ENCODE results near the gene PIK3R5.
"Not testable (repeated sequence)": the region's sequence is repeated elsewhere in the genome, so short reads cannot be mapped to it uniquely, and the experiment has no call there.

Gene PIK3R5

GRCh38 chr17:8965394-8966168, at the start of gene PIK3R5:
Gene PIK3R5, minus strand, starts transcription at chr17:8965707. Its CDS starts 54,213 bp downstream, at chr17:8911494.
- DNase-seq, result no peak

DNA sequence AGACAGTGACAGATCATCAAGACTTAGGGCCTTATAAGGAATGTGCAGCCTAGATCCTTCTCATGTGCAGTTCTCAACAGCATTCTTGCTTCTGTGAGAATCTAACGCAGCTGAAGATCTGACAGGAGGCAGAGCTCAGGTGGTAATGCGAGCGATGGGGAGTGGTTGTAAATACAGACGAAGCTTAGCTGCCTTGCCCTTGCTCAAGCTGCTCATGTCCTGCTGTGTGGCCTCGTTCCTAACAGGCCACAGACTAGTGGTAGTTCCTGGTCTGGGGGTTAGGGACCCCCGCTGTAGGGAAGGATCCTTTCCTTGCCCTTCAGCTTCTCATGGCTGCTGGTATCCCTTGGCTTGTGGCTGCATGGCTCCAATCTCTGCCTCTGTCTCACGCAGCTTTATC, 45.5 kb upstream of the PIK3R5 start:
- no peak for DNase-seq

DNA sequence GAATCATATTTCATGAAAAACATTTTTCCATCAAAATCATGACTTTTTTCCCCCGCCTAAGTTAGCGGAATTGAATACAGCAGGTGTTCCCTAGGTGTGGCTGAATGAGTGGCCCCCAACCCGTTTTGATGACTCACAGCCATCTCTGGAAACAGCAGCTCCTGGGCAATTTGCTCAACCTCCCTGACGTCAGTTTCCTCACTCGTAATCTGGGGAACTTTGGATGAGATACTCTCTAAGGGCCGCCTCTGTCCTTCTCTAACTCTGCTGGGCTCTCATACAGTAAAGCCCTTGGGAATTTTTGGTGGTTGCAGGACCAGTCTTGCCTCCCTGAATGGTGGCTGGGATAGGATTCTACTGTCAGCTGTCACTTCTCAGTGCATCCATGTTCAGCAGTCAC, 44.2 kb upstream of the PIK3R5 start:
- no peak for DNase-seq

GRCh38 chr17:9009096-9009495, 43.6 kb upstream of the PIK3R5 start:
- no peak for DNase-seq

GRCh38 chr17:9007052-9007714, 41.7 kb upstream of the PIK3R5 start:
- no peak for DNase-seq

DNA sequence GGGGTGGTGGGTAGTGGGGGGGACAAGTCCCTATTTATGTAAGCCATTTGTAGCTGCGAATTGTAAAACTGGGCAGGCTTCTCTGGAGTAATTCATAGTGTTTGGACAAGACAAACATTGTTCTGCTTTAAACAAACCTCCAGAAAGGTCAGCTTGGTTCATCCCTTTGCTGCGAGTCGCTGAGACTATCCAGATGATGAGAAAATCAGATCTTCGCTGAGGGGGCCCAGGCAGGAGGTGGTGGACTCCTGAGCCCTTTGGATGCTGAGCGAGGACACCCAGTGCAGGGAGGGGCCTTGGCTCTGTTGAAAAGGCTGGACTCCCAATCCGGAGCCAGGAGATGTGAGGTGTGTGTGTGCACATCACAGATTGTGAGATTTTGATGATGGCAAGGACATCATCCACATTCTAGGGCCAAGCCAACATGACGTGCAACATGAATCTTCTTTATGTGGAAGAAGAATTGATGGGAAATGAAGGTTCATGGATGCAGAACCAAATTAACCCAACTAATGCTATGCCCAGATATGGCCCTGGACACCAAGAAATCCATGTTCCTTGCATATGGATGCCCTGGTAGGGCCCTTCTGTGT, 40.8 kb upstream of the PIK3R5 start:
- DNase-seq, result no peak

DNA sequence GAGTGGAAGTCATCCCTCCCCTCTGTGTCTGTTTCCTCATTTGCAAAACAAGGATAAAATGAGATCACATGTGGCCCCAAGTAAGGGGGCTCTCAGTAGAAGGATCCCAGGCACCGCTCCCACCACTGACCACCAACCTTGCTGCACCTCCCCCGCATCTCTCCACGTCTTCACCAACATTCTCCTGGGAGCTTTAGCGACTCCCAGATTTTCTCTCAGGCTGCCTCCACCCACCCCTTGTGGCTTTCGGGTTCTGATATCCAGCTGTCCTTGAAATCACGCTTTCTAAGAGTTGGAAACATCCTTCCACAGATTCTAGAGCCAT, 39.4 kb upstream of the PIK3R5 start:
- no peak for DNase-seq

DNA sequence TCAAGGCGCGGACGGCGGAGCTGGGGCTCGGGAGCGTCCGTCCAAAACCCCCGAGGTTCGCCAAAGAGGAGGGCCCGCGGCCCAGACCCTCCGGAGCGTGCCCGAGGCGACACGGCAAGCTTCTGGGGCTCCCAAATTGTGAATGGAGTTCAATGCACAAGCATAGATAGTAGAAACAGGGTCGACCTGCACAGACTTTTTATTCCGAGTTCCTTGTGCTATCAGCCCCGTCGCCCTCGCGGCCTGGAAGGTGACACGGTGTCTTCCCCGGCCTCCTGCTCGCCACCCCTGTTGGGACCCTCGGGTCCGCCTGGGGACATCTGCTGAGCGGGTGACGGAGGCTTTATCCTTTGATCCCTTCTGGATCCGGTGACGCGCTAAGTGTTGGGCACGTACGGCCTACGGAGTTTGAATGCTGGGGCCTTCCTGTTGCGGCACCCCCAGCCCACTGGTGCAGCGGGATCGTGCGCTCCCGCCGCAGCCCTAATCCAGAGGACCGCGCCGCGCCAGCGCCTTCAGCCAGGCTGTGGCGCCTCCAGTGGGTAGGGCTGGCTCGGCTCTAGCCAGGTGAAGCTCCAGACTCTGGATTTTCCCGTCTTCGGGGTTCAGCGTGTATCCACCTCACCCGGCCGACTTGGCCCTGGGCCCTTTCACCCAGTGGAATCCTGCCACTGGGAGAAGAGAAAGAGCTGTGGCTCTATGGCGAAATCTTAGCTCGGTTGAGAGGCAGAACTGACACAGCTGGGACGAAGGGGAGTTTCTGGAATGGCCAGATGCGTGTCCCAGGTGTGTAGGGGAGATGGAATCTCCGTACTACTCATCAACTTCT, 38.8 kb upstream of the PIK3R5 start:
- no peak for DNase-seq

DNA sequence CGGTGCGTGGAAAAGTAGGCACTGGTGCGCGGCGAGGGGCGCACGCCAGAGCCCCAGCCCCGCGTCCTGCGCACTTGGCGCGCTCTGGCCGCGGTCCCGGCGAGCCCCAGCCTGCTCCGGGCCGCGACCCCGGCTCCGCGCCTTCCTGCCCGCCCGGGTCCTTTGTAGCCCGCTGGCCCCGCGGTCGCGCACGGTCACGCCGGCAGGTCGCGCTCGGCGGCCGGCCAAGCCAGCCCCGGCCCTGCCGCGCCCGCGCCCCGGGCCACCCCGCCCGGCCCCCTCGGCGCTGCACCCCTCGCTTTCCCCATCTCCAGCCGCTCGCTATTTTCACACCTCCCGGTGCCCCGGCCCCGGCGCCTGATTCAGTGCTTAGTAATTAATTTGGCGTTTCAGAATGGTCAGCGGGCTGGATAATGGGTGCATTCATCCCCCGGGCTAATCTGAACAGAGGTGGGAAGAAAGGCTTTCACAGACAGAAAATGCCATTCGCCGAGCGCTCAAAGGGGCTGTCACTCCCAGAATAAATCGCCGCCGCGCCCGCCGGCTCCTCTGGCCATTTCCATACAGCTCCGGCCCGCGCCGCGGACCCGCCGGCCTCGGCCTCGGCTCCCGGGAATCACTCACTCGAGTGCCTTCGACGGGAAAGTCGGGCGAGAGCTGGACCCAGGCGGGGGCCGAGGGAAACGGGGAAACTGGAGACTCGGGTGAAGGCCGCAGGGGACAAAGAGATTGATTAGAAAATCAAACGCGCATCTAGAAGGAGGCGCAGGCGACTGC, 38.0 kb upstream of the PIK3R5 start:
- no peak for DNase-seq

DNA sequence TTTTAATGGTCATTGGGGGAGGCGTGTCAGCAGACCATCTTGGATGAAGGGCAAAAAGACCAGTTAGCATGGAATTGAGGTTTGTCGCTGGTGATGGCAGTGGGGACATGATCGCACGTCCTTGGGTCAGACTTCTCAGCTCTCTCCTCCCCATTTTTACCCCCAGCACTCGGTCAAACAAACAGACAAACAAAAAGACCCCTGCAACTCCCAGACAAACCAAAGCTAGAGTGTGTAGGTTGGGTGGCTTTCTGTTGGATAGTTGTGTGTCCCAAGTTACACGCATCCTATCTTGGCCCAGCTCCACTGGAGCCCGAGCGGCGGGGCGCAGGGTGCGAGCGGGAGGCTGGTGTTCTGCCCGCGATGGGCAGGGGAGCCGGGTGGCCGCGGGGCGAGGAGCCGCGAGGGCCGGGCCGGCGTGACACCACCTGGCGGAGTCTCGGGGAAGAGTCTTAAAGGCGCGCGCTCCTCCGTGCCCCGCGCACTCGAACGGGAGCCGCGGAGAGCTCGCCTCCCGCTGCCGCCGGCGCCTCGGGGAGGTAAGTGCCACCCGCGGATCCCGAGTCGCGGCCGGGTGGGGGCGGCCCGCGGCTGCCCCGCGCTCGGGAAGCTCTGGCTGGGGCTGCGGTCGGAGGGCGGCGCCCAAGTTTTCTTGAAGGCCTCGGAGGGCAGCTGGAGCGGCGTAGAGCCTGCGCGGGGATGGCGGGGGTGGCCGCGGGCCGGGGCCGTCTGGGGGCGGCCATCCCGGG, 37.3 kb upstream of the PIK3R5 start:
- DNase-seq, result no peak

DNA sequence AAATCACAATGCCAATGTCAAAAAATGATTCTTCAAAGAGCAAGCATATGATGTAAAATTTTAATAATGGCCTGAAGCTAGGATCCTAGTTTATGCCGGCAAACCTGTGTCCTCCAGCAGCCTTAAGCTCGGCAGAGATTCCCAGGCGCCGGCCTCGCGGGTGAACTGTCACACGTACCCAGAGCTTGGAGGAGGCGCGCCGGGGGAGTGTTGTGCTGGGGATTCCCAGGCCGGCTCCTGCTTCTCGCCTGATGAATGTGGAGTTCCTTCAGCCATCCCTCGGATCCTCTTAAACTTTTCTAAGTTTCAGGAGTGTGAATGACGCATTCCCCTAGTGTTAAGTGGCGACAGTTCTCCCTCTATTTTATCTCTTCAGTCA, 36.7 kb upstream of the PIK3R5 start:
- DNase-seq, result no peak

DNA sequence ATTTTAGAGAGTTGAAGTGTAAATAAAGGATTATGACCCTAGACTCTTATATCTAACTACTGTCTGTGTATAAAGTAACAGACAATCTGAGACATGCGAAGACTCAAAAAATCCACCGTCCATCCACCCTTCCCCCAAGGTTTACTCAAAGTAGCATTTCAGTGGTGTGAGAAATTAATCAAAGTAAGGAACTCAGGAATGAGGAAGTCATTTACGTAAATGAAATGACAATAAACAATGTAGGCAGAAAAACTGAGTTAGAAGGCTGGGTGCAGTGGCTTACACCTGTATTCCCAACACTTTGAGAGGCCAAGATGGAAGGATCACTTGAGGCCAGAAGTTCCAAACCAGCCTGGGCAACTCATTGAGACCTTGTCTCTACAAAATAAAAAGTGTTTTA, 36.1 kb upstream of the PIK3R5 start:
- no peak for DNase-seq

- DNase-seq, result peak; percentile 37
Observed at GRCh38 chr17:8997994-8998628, 32.6 kb upstream of the PIK3R5 start.

DNA sequence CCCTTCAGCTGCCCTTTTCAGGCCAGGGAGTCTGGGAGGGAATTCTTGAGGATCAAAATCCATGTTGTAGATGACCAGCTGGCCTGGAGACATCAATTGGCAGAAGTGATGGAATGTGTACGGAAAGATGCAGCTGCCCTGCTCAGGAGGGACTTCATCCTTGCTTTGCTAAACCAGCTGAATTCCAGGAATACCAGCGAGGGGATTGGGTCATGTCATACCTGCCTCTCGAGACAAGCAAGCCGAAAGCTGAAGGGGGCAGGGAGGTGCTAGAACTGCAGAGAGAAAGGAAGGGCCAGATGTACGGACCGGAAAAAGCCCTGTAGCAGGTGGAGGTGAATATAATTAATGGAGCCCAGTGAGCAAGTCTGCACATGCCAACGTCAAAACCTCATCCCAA, 30.2 kb upstream of the PIK3R5 start:
- no peak for DNase-seq

DNA sequence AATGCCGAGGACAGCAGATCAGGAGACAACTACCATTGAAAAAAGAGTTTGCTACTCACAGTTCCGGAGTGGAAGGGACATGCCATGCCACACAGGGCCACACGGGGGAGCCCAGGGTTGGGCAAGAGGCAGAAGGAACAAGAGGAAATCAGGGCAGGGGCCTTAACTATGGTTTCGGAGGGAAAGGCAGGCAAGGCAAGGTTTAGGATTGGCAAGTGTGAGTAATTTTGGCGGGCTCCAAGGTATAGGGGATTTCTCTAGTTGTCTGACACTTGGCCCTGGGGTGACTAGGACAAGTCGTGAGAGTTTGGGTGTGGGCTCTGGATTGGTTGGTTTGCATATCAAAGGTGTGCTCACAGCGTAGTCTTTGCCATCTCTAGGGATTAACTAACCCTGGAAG, 28.8 kb upstream of the PIK3R5 start:
- peak; percentile 58 for DNase-seq

GRCh38 chr17:8991514-8992285, 26.2 kb upstream of the PIK3R5 start:
- DNase-seq, result peak; percentile 66

GRCh38 chr17:8988263-8988935, 22.9 kb upstream of the PIK3R5 start:
- not testable (repeated sequence) for DNase-seq

- no peak for DNase-seq
Observed at GRCh38 chr17:8986295-8986694, 20.8 kb upstream of the PIK3R5 start.

DNA sequence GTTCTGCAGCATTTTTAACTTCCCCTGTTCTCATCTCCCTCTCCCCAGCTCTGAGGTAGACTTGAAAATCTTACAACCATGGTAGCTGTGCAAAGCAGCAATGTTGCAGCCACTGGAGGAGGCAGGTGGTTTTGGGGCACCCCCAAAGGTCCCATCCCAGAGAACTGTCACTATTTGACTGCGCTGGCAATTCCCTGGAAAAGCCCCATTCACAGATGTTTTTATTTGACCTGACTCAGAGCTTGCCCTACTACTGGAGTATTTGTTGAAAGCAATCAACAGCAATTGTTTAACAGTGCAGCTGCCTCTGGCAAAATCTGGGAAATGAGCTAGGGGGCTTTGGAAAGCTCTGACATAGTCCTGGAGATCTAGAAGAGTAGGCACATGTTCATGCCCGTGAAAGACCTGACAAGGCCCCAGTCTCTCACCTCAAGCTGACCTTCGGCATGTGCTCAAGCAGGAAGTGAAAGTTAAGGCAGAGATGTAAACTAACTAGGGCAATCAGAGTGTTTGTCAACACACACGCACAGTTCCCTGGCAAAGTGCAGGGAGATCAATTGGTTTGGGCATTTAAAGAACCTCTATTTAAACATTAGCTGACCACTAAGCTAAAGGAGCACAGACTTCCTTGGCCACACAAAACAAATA, 19.7 kb upstream of the PIK3R5 start:
- DNase-seq, result no peak
